H1 (cell line): ENCODE measurements around the gene ERGIC2. TPM values are rescaled to one million over a fixed set of nuclear protein-coding genes. Genes with fewer than 3 reads are reported as not detected.

Experiments
- CTCF ChIA-PET: fragments of 300-600 bp; sonication (Branson Sonifier 250); formaldehyde crosslinking; loops from one replicate; lab custom pipeline; 2021; ENCODE audit not compliant: partially characterized antibody; lab: Charles Lee
- POLR2A ChIA-PET: fragments of 300-600 bp; sonication (Branson Sonifier 250); formaldehyde crosslinking; loops from one replicate; lab custom pipeline; 2021; ENCODE audit warnings: inconsistent platforms; ENCODE audit not compliant: partially characterized antibody; lab: Charles Lee
- DNase-seq, 2 experiments: peaks; one replicate each; pipeline versions ENCODE4 v3.0.0 to v3.0.0-alpha.2; 2010 to 2022; ENCODE audit warnings: low spot score in 2 of 2, low read depth in 1 of 2, mixed read lengths in 1 of 2
- FAIRE-seq: peaks from 2 replicates; lab custom pipeline; 2011; peaks lifted over from hg19 to GRCh38; lab: Jason Lieb, UNC
- H2AFZ ChIP-seq: 2 replicates; pipeline ENCODE4 v1.8.1; 2012; ENCODE audit warnings: low read length, inconsistent platforms
- H2AK5ac ChIP-seq: 2 replicates; pipeline ENCODE4 v1.6.1; 2013; ENCODE audit warnings: low read depth, low read length
- H2BK120ac ChIP-seq: replicated peaks from 2 replicates; pipeline ENCODE3; 2013; ENCODE audit warnings: low read depth, low read length, inconsistent platforms
- H2BK12ac ChIP-seq: 2 replicates; pipeline ENCODE4 v1.6.1; 2013; ENCODE audit warnings: low read depth, low read length
- H2BK15ac ChIP-seq: 2 replicates; pipeline ENCODE4 v1.6.1; 2013; ENCODE audit warnings: low read length
- H2BK20ac ChIP-seq: 2 replicates; pipeline ENCODE4 v1.6.1; 2013; ENCODE audit warnings: low read length
- H2BK5ac ChIP-seq: 2 replicates; pipeline ENCODE4 v1.6.1; 2013; ENCODE audit warnings: low read depth, low read length
- H3K14ac ChIP-seq: 2 replicates; pipeline ENCODE4 v1.6.1; 2013; ENCODE audit warnings: inconsistent platforms; ENCODE audit not compliant: insufficient read length
- H3K18ac ChIP-seq: 2 replicates; pipeline ENCODE4 v1.6.1; 2013; ENCODE audit warnings: low read length; ENCODE audit errors: extremely low read depth
- H3K23ac ChIP-seq: 2 replicates; pipeline ENCODE4 v1.6.1; 2013; ENCODE audit warnings: inconsistent platforms; ENCODE audit not compliant: insufficient read length
- H3K23me2 ChIP-seq: 2 replicates; pipeline ENCODE4 v1.6.1; 2013; ENCODE audit warnings: low read depth, low read length
- H3K27ac ChIP-seq: 2 replicates; pipeline ENCODE4 v1.6.1; 2011; ENCODE audit warnings: low read depth, low read length, inconsistent platforms
- H3K27me3 ChIP-seq, 4 experiments: replicated peaks in 1 of 4; 1 replicate in 1 of 4; 2 replicates in 3 of 4; pipeline versions ENCODE4 v1.6.1 to v1.8.1; 2011 to 2013; ENCODE audit warnings: low read length in 3 of 4, mild to moderate bottlenecking in 3 of 4, inconsistent platforms in 2 of 4, mixed read lengths in 2 of 4, moderate library complexity in 1 of 4; ENCODE audit not compliant: control insufficient read depth in 3 of 4, insufficient read depth in 3 of 4; ENCODE audit errors: extremely low read depth in 1 of 4
- H3K36me3 ChIP-seq, 4 experiments: 2 replicates each; pipeline versions ENCODE4 v1.6.1 to v1.8.1; 2011 to 2013; ENCODE audit warnings: mild to moderate bottlenecking in 4 of 4, low read length in 3 of 4, moderate library complexity in 2 of 4, control low read depth in 1 of 4, inconsistent platforms in 1 of 4; ENCODE audit not compliant: insufficient read depth in 4 of 4, control insufficient read depth in 2 of 4
- H3K4ac ChIP-seq: replicated peaks from 2 replicates; pipeline ENCODE3; 2013; ENCODE audit warnings: low read length, low read depth, mixed read lengths, inconsistent platforms; ENCODE audit not compliant: insufficient read length
- H3K4me1 ChIP-seq, 4 experiments: replicated peaks in 1 of 4; 1 replicate in 1 of 4; 2 replicates in 3 of 4; pipeline versions ENCODE4 v1.6.1 to v1.8.1; 2011 to 2013; ENCODE audit warnings: low read length in 3 of 4, inconsistent platforms in 2 of 4, mixed read lengths in 1 of 4; ENCODE audit not compliant: insufficient read depth in 4 of 4, control insufficient read depth in 3 of 4
- H3K4me2 ChIP-seq, 2 experiments: 2 replicates each; pipeline versions ENCODE4 v1.6.1 to v1.8.1; 2011 to 2013; ENCODE audit warnings: low read depth in 2 of 2, low read length in 2 of 2, control low read depth in 1 of 2, inconsistent platforms in 1 of 2, mild to moderate bottlenecking in 1 of 2; ENCODE audit not compliant: insufficient read depth in 1 of 2
- H3K4me3 ChIP-seq, 4 experiments: fragments of 200-600, 300-600 bp in 1 of 4; sonication (generic), shearing (Covaris generic), sonication (Bioruptor Twin) in 1 of 4; 2 replicates each; pipeline versions ENCODE4 v1.5.1 to v1.8.1; 2011 to 2016; ENCODE audit warnings: low read length in 4 of 4, low read depth in 3 of 4, control low read depth in 2 of 4, inconsistent platforms in 2 of 4, mild to moderate bottlenecking in 2 of 4, mixed read lengths in 1 of 4, moderate library complexity in 1 of 4; ENCODE audit not compliant: insufficient read depth in 2 of 4; ENCODE audit errors: extremely low read depth in 1 of 4
- H3K56ac ChIP-seq: replicated peaks from 2 replicates; pipeline ENCODE3; 2013; ENCODE audit warnings: low read depth, mild to moderate bottlenecking, mixed read lengths, low read length, inconsistent platforms; ENCODE audit not compliant: insufficient read length
- H3K79me1 ChIP-seq: 2 replicates; pipeline ENCODE4 v1.6.1; 2013; ENCODE audit warnings: low read depth, low read length, control low read depth
- H3K79me2 ChIP-seq, 2 experiments: 2 replicates each; pipeline versions ENCODE4 v1.6.1 to v1.8.1; 2012 to 2013; ENCODE audit warnings: low read length in 2 of 2, mild to moderate bottlenecking in 2 of 2, inconsistent platforms in 1 of 2; ENCODE audit not compliant: insufficient read depth in 2 of 2, control insufficient read depth in 1 of 2
- H3K9ac ChIP-seq, 4 experiments: replicated peaks in 1 of 4; 1 replicate in 1 of 4; 2 replicates in 3 of 4; pipeline versions ENCODE4 v1.6.1 to v1.8.1; 2011 to 2013; ENCODE audit warnings: low read depth in 3 of 4, low read length in 3 of 4, control low read depth in 2 of 4, mild to moderate bottlenecking in 2 of 4, moderate library complexity in 2 of 4, inconsistent platforms in 1 of 4; ENCODE audit errors: extremely low read depth in 1 of 4
- H3K9me3 ChIP-seq, 2 experiments: 2 replicates each; pipeline versions ENCODE4 v1.6.1 to v1.8.1; 2012 to 2013; ENCODE audit warnings: mild to moderate bottlenecking in 2 of 2, moderate library complexity in 2 of 2, control low read depth in 1 of 2, inconsistent platforms in 1 of 2, low read depth in 1 of 2, low read length in 1 of 2, mixed read lengths in 1 of 2; ENCODE audit not compliant: insufficient read depth in 2 of 2
- H4K20me1 ChIP-seq, 2 experiments: replicated peaks in 1 of 2; 2 replicates each; pipeline versions ENCODE3 to v1.8.1; 2011 to 2013; ENCODE audit warnings: inconsistent platforms in 2 of 2, low read length in 2 of 2, mild to moderate bottlenecking in 1 of 2; ENCODE audit not compliant: insufficient read depth in 2 of 2, control insufficient read depth in 1 of 2
- H4K5ac ChIP-seq: 2 replicates; pipeline ENCODE4 v1.6.1; 2013; ENCODE audit warnings: low read length, low read depth, mixed read lengths, inconsistent platforms; ENCODE audit not compliant: insufficient read length
- H4K8ac ChIP-seq: 2 replicates; pipeline ENCODE4 v1.8.0; 2013; ENCODE audit warnings: mild to moderate bottlenecking, moderate library complexity, low read length, inconsistent platforms; ENCODE audit not compliant: insufficient read depth; ENCODE audit errors: extremely low read depth
- H4K91ac ChIP-seq: replicated peaks from 2 replicates; pipeline ENCODE3; 2013; ENCODE audit warnings: low read length, mixed read lengths, inconsistent platforms; ENCODE audit not compliant: insufficient read length
- CBX8 ChIP-seq: fragments of 300-800, 300-1000 bp; sonication (generic); IDR thresholded peaks from 2 replicates; pipeline ENCODE4 v1.7.1; 2016; ENCODE audit warnings: low read depth, low read length, borderline replicate concordance
- RFX5 ChIP-seq: IDR thresholded peaks from 2 replicates; pipeline ENCODE4 v1.6.1; 2011; ENCODE audit warnings: low read depth, low read length, improper control_type of control experiment, borderline replicate concordance
- RXRA ChIP-seq: IDR thresholded peaks from 2 replicates; pipeline ENCODE4 v1.6.1; 2011; ENCODE audit warnings: low read depth, mild to moderate bottlenecking, low read length, moderate library complexity; ENCODE audit not compliant: insufficient read depth
- SP1 ChIP-seq: IDR thresholded peaks from 2 replicates; pipeline ENCODE4 v1.6.1; 2011; ENCODE audit warnings: low read depth, low read length
- SP4 ChIP-seq: IDR thresholded peaks from 2 replicates; pipeline ENCODE4 v1.6.1; 2012; ENCODE audit warnings: low read length, inconsistent platforms
- WGBS, 2 experiments: shearing (Covaris generic) in 1 of 2; methylation state at CpG; one replicate each; pipeline versions ENCODE4 v1.1.6 to v1.1.7; 2013 to 2015; ENCODE audit warnings: low lambda C conversion rate in 2 of 2, mixed read lengths in 2 of 2, inconsistent platforms in 1 of 2, low coverage in 1 of 2, missing lambda C conversion rate in 1 of 2; ENCODE audit not compliant: insufficient replicate concordance in 2 of 2, insufficient coverage in 1 of 2, insufficient read length in 1 of 2; ENCODE audit errors: extremely low coverage in 1 of 2, missing lambda C conversion rate in 1 of 2; 5-methylcytosine and 5-hydroxymethylcytosine counted together
- polyA plus RNA-seq, 7 experiments: library from polyadenylated mRNA; depleted of rRNA in 3 of 7; stranded (reverse) in 5 of 7; unstranded in 2 of 7; fragments of >200 nt in 5 of 7; fragments of 200-250 nt in 2 of 7; gene quantifications; 1 replicate in 5 of 7; 2 replicates in 1 of 7; 4 replicates in 1 of 7; pipeline versions ENCODE4 v1.2.1 to v1.2.3, GENCODE V29; 2011 to 2013; ENCODE audit warnings: missing spikeins in 2 of 7, mixed read lengths in 2 of 7
- total RNA-seq: library from RNA; stranded (reverse); fragmentation: NEBNext Ultra II Directional; extraction: Animal tissue kit (Norgen Biotek cat#: 25700); gene quantifications from 2 replicates; pipeline ENCODE4 v1.2.1, GENCODE V29; 2021

The ERGIC2 gene
- total and polyA plus RNA-seq, 2 of the 8 experiments (the other 6 are each of a cell fraction or from before 2014, with no cell fraction given): 16.5 to 61.8 TPM

GRCh38 chr12:29374913-29375312 lies 6.1 kb downstream of the ERGIC2 start:
- Histone ChIP-seq H3K18ac (no peak overlapping the region), H3K27ac (no peak overlapping the region), H3K56ac (no peak overlapping the region), H3K23me2 (peaks cover 1% of the 10 kb centered on the region; the same call in 1 of the 2 replicates), H2BK20ac (no peak overlapping the region), H4K91ac (no peak overlapping the region), H3K14ac (no peak overlapping the region), H3K79me2 (peaks cover 0 to 71% of the 10 kb centered on the region in 2 experiments; a peak in 2 of 4 replicates), H2AK5ac (no peak overlapping the region), H2BK5ac (no peak overlapping the region), H4K5ac (no peak overlapping the region), H3K36me3 (peaks cover 0 to 15% (median 0%) of the 10 kb centered on the region in 4 experiments; a peak in 2 of 8 replicates), H2BK120ac (no peak overlapping the region), H3K79me1 (peaks cover 4% of the 10 kb centered on the region; the same call in 1 of the 2 replicates), H3K23ac (no peak overlapping the region), H4K20me1 (peaks cover 0 to 4% of the 10 kb centered on the region in 2 experiments), H3K27me3 (no peaks in the 10 kb centered on the region), H2BK15ac (no peak overlapping the region), H3K4me1 (no peaks in the 10 kb centered on the region), H2AFZ (no peak overlapping the region), H2BK12ac (no peak overlapping the region), H3K9ac (no peak overlapping the region), H4K8ac (no peak overlapping the region), H3K4ac (no peak overlapping the region), H3K4me2 (no peak overlapping the region), H3K9me3 (no peaks in the 10 kb centered on the region), H3K4me3 (no peak overlapping the region)
- ChIA-PET POLR2A (interaction anchor here (0.9 kb wide), 1 partner anchor 13 kb away, joined by 3 read pairs; no protein-coding TSS in a partner anchor), CTCF (no interaction called here)
- FAIRE-seq (no peak), DNase-seq (no peak)
- WGBS, 2 experiments: 81 to 100% methylated on average over 2 to 4 of the region's 4 CpGs
- TF ChIP-seq CBX8 (no peak), RXRA (no peak), SP4 (no peak), SP1 (no peak), RFX5 (no peak)
